IMR-90 (cell line): Measurements from ENCODE around the gene NF2. TPM values are rescaled to one million over a fixed set of nuclear protein-coding genes. Genes with fewer than 3 reads are reported as not detected.

Source experiments
- ATAC-seq: fragments of 200-7000 bp; cut with Tn5 transposase; 2 replicates; pipeline ENCODE4 v1.9.1; 2020; ENCODE audit warnings: low read depth, mild to moderate bottlenecking, moderate library complexity
- BruUV-seq: library from RNA; stranded (reverse); fragments of 400-500 nt; replicated peaks from 2 replicates; lab custom pipeline; 2021; lab: Mats Ljungman, UMichigan
- CTCF ChIA-PET: fragments of 300-600 bp; formaldehyde crosslinking; extraction: SDS; loops from one replicate; lab custom pipeline; 2021; ENCODE audit warnings: antibody characterized with exemption; lab: Yijun Ruan, JAX
- POLR2A ChIA-PET: fragments of 300-600 bp; sonication (Branson Sonifier 250); formaldehyde crosslinking; loops from one replicate; lab custom pipeline; 2022; ENCODE audit warnings: antibody characterized with exemption; ENCODE audit not compliant: unreplicated experiment; lab: Charles Lee
- DNase-seq: peaks from one replicate; pipeline ENCODE4 v3.0.0; 2013
- H2AFZ ChIP-seq: replicated peaks from 2 replicates; pipeline ENCODE3; 2013; ENCODE audit warnings: low read length, mild to moderate bottlenecking; ENCODE audit not compliant: poor library complexity
- H2AK5ac ChIP-seq: 2 replicates; pipeline ENCODE4 v1.6.1; 2013; ENCODE audit warnings: low read depth, low read length, inconsistent platforms
- H2AK9ac ChIP-seq: replicated peaks from 2 replicates; pipeline ENCODE3; 2013; ENCODE audit warnings: mild to moderate bottlenecking, low read depth, low read length, moderate library complexity; ENCODE audit not compliant: poor library complexity
- H2BK120ac ChIP-seq: 2 replicates; pipeline ENCODE4 v1.6.1; 2013; ENCODE audit warnings: low read depth, low read length, inconsistent platforms
- H2BK15ac ChIP-seq: 3 replicates; pipeline ENCODE4 v1.6.1; 2013; ENCODE audit warnings: low read depth, low read length, inconsistent platforms
- H2BK20ac ChIP-seq: 2 replicates; pipeline ENCODE4 v1.6.1; 2013; ENCODE audit warnings: low read depth, mild to moderate bottlenecking, inconsistent platforms, low read length, moderate library complexity
- H2BK5ac ChIP-seq: 2 replicates; pipeline ENCODE4 v1.6.1; 2013; ENCODE audit warnings: mild to moderate bottlenecking, low read depth, low read length, inconsistent platforms; ENCODE audit not compliant: poor library complexity, severe bottlenecking
- H3K14ac ChIP-seq: replicated peaks from 2 replicates; pipeline ENCODE4 v1.6.1; 2013; ENCODE audit warnings: low read depth, low read length, inconsistent platforms
- H3K18ac ChIP-seq: 2 replicates; pipeline ENCODE4 v1.6.1; 2013; ENCODE audit warnings: low read depth, low read length, control low read depth
- H3K23ac ChIP-seq: 2 replicates; pipeline ENCODE4 v1.6.1; 2013; ENCODE audit warnings: low read depth, low read length, inconsistent platforms
- H3K27ac ChIP-seq: 2 replicates; pipeline ENCODE4 v1.5.1; 2013; ENCODE audit warnings: mild to moderate bottlenecking, control low read depth, low read length; ENCODE audit not compliant: insufficient read depth
- H3K27me3 ChIP-seq: 2 replicates; pipeline ENCODE4 v1.6.1; 2013; ENCODE audit warnings: low read length; ENCODE audit not compliant: control insufficient read depth, insufficient read depth
- H3K36me3 ChIP-seq: 2 replicates; pipeline ENCODE4 v1.6.1; 2013; ENCODE audit warnings: low read length, mixed read lengths; ENCODE audit not compliant: control insufficient read depth, insufficient read depth
- H3K4ac ChIP-seq: 2 replicates; pipeline ENCODE4 v1.6.1; 2013; ENCODE audit warnings: low read depth, low read length, inconsistent platforms
- H3K4me1 ChIP-seq: 2 replicates; pipeline ENCODE4 v1.6.1; 2013; ENCODE audit warnings: low read length, mixed read lengths; ENCODE audit not compliant: control insufficient read depth, insufficient read depth
- H3K4me2 ChIP-seq: 2 replicates; pipeline ENCODE4 v1.6.1; 2013; ENCODE audit warnings: low read depth, mild to moderate bottlenecking, control low read depth, low read length, moderate library complexity
- H3K4me3 ChIP-seq: 2 replicates; pipeline ENCODE4 v1.5.1; 2013; ENCODE audit warnings: low read depth, mild to moderate bottlenecking, control low read depth, low read length, moderate library complexity; ENCODE audit not compliant: insufficient read depth
- H3K56ac ChIP-seq: 2 replicates; pipeline ENCODE4 v1.6.1; 2013; ENCODE audit warnings: low read length, inconsistent platforms; ENCODE audit not compliant: insufficient read depth; ENCODE audit errors: extremely low read depth
- H3K79me1 ChIP-seq, 2 experiments: 2 replicates each; pipeline ENCODE4 v1.6.1; 2013; ENCODE audit warnings: low read length in 2 of 2, inconsistent platforms in 1 of 2, low read depth in 1 of 2
- H3K9ac ChIP-seq: 2 replicates; pipeline ENCODE4 v1.6.1; 2013; ENCODE audit warnings: low read depth, low read length, control low read depth
- H3K9me1 ChIP-seq: 2 replicates; pipeline ENCODE4 v1.6.1; 2013; ENCODE audit warnings: low read length, inconsistent platforms; ENCODE audit not compliant: insufficient read depth
- H3K9me3 ChIP-seq: 2 replicates; pipeline ENCODE4 v1.6.1; 2013; ENCODE audit warnings: low read length; ENCODE audit not compliant: control insufficient read depth, insufficient read depth
- H4K20me1 ChIP-seq: 2 replicates; pipeline ENCODE4 v1.6.1; 2013; ENCODE audit warnings: low read length, inconsistent platforms; ENCODE audit not compliant: insufficient read depth
- H4K5ac ChIP-seq: 2 replicates; pipeline ENCODE4 v1.6.1; 2013; ENCODE audit warnings: mild to moderate bottlenecking, low read depth, low read length, control low read depth
- H4K8ac ChIP-seq, 2 experiments: 2 replicates each; pipeline ENCODE4 v1.6.1; 2013; ENCODE audit warnings: low read depth in 2 of 2, low read length in 2 of 2, control low read depth in 1 of 2, inconsistent platforms in 1 of 2
- H4K91ac ChIP-seq: 2 replicates; pipeline ENCODE4 v1.6.1; 2013; ENCODE audit warnings: low read depth, low read length, inconsistent platforms; ENCODE audit not compliant: insufficient read depth
- BHLHE40 ChIP-seq: fragments of 150-350 bp; IDR thresholded peaks from 2 replicates; pipeline ENCODE4 v1.6.1; 2016; ENCODE audit warnings: mild to moderate bottlenecking, low read depth, low read length
- CEBPB ChIP-seq: IDR thresholded peaks from 2 replicates; pipeline ENCODE4 v1.6.1; 2012; ENCODE audit warnings: low read depth, low read length, improper control_type of control experiment
- CHD1 ChIP-seq: IDR thresholded peaks from 2 replicates; pipeline ENCODE4 v1.6.1; 2012; ENCODE audit warnings: low read depth, low read length, improper control_type of control experiment
- CTCF ChIP-seq: conservative IDR thresholded peaks from 2 replicates; pipeline ENCODE4 v1.5.1; 2012; ENCODE audit warnings: mild to moderate bottlenecking, low read depth, low read length, improper control_type of control experiment
- ELK1 ChIP-seq: fragments of 150-350 bp; IDR thresholded peaks from 2 replicates; pipeline ENCODE4 v1.6.1; 2016; ENCODE audit warnings: low read depth, mild to moderate bottlenecking, low read length, moderate library complexity, borderline replicate concordance
- FOS ChIP-seq: fragments of 150-350 bp; IDR thresholded peaks from 2 replicates; pipeline ENCODE4 v1.6.1; 2016; ENCODE audit warnings: low read depth, low read length
- MAFK ChIP-seq: IDR thresholded peaks from 2 replicates; pipeline ENCODE4 v1.6.1; 2012; ENCODE audit warnings: low read depth, low read length, improper control_type of control experiment
- MAZ ChIP-seq: IDR thresholded peaks from 2 replicates; pipeline ENCODE4 v1.6.1; 2012; ENCODE audit warnings: low read depth, mild to moderate bottlenecking, low read length, improper control_type of control experiment, moderate library complexity, borderline replicate concordance
- MXI1 ChIP-seq: IDR thresholded peaks from 2 replicates; pipeline ENCODE4 v1.6.1; 2012; ENCODE audit warnings: low read depth, mild to moderate bottlenecking, low read length, moderate library complexity, borderline replicate concordance
- NFE2L2 ChIP-seq: fragments of 150-350 bp; IDR thresholded peaks from 2 replicates; pipeline ENCODE4 v1.6.1; 2016; ENCODE audit warnings: low read depth, mild to moderate bottlenecking, low read length
- POLR2A ChIP-seq: IDR thresholded peaks from 2 replicates; pipeline ENCODE4 v1.6.1; 2012; ENCODE audit warnings: mild to moderate bottlenecking, low read depth, low read length
- RAD21 ChIP-seq: IDR thresholded peaks from 2 replicates; pipeline ENCODE4 v1.6.1; 2012; ENCODE audit warnings: low read length, improper control_type of control experiment
- RCOR1 ChIP-seq: IDR thresholded peaks from 2 replicates; pipeline ENCODE4 v1.6.1; 2012; ENCODE audit warnings: mild to moderate bottlenecking, low read length, improper control_type of control experiment; ENCODE audit not compliant: insufficient replicate concordance
- RFX5 ChIP-seq: IDR thresholded peaks from 2 replicates; pipeline ENCODE4 v1.8.0; 2012; ENCODE audit warnings: low read depth, mild to moderate bottlenecking, low read length, moderate library complexity
- SMC3 ChIP-seq: fragments of 150-350 bp; IDR thresholded peaks from 2 replicates; pipeline ENCODE4 v1.6.1; 2016; ENCODE audit warnings: low read depth, mild to moderate bottlenecking, antibody characterized with exemption, low read length, moderate library complexity
- USF2 ChIP-seq: fragments of 150-350 bp; IDR thresholded peaks from 2 replicates; pipeline ENCODE4 v1.6.1; 2017; ENCODE audit warnings: mild to moderate bottlenecking, antibody characterized with exemption, low read length, low read depth
- WGBS, 2 experiments: methylation state at CpG; one replicate each; pipeline versions ENCODE4 v1.1.5 to v1.1.7; 2013; ENCODE audit warnings: missing lambda C conversion rate in 2 of 2; ENCODE audit not compliant: insufficient read length in 1 of 2; ENCODE audit errors: extremely low coverage in 2 of 2; 5-methylcytosine and 5-hydroxymethylcytosine counted together
- dilution Hi-C: fragments of 300-500 bp; cut with HindIII; formaldehyde crosslinking; loops from one replicate; pipeline ENCODE4 v1.14.3; 2018; ENCODE audit warnings: low sequenced_read_pairs; ENCODE audit not compliant: unreplicated experiment
- in situ Hi-C: fragments of 300-500 bp; cut with MboI; formaldehyde crosslinking; loops from 3 replicates; pipeline ENCODE4 v1.14.3; 2019; ENCODE audit warnings: low sequenced_read_pairs, inconsistent platforms, mixed read lengths
- intact Hi-C: fragments of 100-400 bp; cut with micrococcal nuclease; formaldehyde crosslinking; loops from 2 replicates; pipeline ENCODE4 v1.10.0; 2022
- polyA plus RNA-seq, 3 experiments: library from polyadenylated mRNA; depleted of rRNA; stranded (reverse); fragments of >200 nt; gene quantifications; 2 replicates each; pipeline ENCODE4 v1.2.3, GENCODE V29; 2012; ENCODE audit warnings: low replicate concordance in 1 of 3
- total RNA-seq: library from RNA; depleted of rRNA; stranded (reverse); fragments of >200 nt; gene quantifications from 2 replicates; pipeline ENCODE4 v1.2.3, GENCODE V29; 2012

Gene NF2
- total and polyA plus RNA-seq, 2 of the 4 experiments (the other 2 are of a cell fraction) = 59.0 to 151 TPM

GRCh38 chr22:29623059-29623458 lies 19.6 kb downstream of the NF2 start:
- peak overlapping the region; percentile 99 for H4K91ac ChIP-seq
- H4K20me1 ChIP-seq = no peaks in the 10 kb centered on the region
- peaks cover 32 to 77% of the 10 kb centered on the region in 2 experiments for H3K79me1 ChIP-seq
- no peaks in the 10 kb centered on the region for H3K9me3 ChIP-seq
- H3K4ac ChIP-seq = peak overlapping the region; percentile 99
- no peak for TF ChIP-seq CTCF
- TF ChIP-seq RCOR1 = no peak
- TF ChIP-seq MAZ = no peak
- TF ChIP-seq USF2 = no peak
- TF ChIP-seq CEBPB = no peak
- no peak for TF ChIP-seq MXI1
- TF ChIP-seq ELK1 = no peak
- no peak for TF ChIP-seq FOS
- no peak for TF ChIP-seq RAD21
- no peak for TF ChIP-seq SMC3
- TF ChIP-seq CHD1 = no peak
- no peak for TF ChIP-seq MAFK
- TF ChIP-seq NFE2L2 = no peak
- no peak for TF ChIP-seq POLR2A
- no peak for TF ChIP-seq BHLHE40
- no peak for TF ChIP-seq RFX5
- H3K4me1 ChIP-seq = peaks cover 40% of the 10 kb centered on the region
- H3K14ac ChIP-seq = peak overlapping the region; percentile 96
- peak overlapping the region; percentile 100 for H2BK5ac ChIP-seq
- H3K56ac ChIP-seq = peak overlapping the region; percentile 89
- H3K18ac ChIP-seq = peak overlapping the region; percentile 75
- H2AFZ ChIP-seq = no peak overlapping the region
- WGBS, 2 experiments = 82 to 100% methylated on average over 1 to 5 of the region's 6 CpGs
- no peak overlapping the region for H3K4me2 ChIP-seq
- H4K8ac ChIP-seq = peak overlapping the region; percentile 98
- no TSS peak for BruUV-seq
- peak overlapping the region; percentile 87 for H2AK9ac ChIP-seq
- peak overlapping the region; percentile 100 for H2AK5ac ChIP-seq
- DNase-seq (no peak), ATAC-seq (no peak)
- no peaks in the 10 kb centered on the region for H3K27me3 ChIP-seq
- H3K27ac ChIP-seq = peak overlapping the region; percentile 87
- no peaks in the 10 kb centered on the region for H3K36me3 ChIP-seq
- peak overlapping the region; percentile 74 for H4K5ac ChIP-seq
- no peak overlapping the region for H3K4me3 ChIP-seq
- in situ Hi-C loops = no loop called here
- peaks cover 31% of the 10 kb centered on the region for H3K9me1 ChIP-seq
- H2BK15ac ChIP-seq = peak overlapping the region; percentile 97
- CTCF ChIA-PET = no interaction called here
- POLR2A ChIA-PET = no interaction called here
- peak overlapping the region; percentile 98 for H2BK20ac ChIP-seq
- dilution Hi-C loops = no loop called here
- H2BK120ac ChIP-seq = peak overlapping the region; percentile 98
- intact Hi-C loops = no loop called here
- peak overlapping the region; percentile 97 for H3K23ac ChIP-seq
- H3K9ac ChIP-seq = no peak overlapping the region
